NCI-H146 treated with DMSO at 0.1 percent for 48 hours (cell line): ENCODE results near the gene SLC26A11.
"Not testable (repeated sequence)": the region's sequence is repeated elsewhere in the genome, so short reads cannot be mapped to it uniquely, and the experiment has no call there.

Experiments used
- DNase-seq: peaks from one replicate; lab custom pipeline; 2025; ENCODE audit not compliant: unreplicated experiment; lab: John Stamatoyannopoulos, UW

Gene SLC26A11

GRCh38 chr17:80195671-80196529 lies 24.3 kb upstream of the SLC26A11 start:
- no peak for DNase-seq

GRCh38 chr17:80196652-80197051 lies 23.6 kb upstream of the SLC26A11 start:
- no peak for DNase-seq

- no peak for DNase-seq
Observed at GRCh38 chr17:80198144-80198661, 22.0 kb upstream of the SLC26A11 start.

- not testable (repeated sequence) for DNase-seq
Observed at GRCh38 chr17:80199295-80199694, 20.9 kb upstream of the SLC26A11 start.

GRCh38 chr17:80201446-80201845 lies 18.8 kb upstream of the SLC26A11 start:
- no peak for DNase-seq

GRCh38 chr17:80202197-80202596 lies 18.0 kb upstream of the SLC26A11 start:
- DNase-seq = no peak

- DNase-seq = no peak
Observed at GRCh38 chr17:80203471-80203963, 16.7 kb upstream of the SLC26A11 start.

- no peak for DNase-seq
Observed at GRCh38 chr17:80204626-80205468, 15.4 kb upstream of the SLC26A11 start.

GRCh38 chr17:80205811-80206210 lies 14.4 kb upstream of the SLC26A11 start:
- DNase-seq = no peak

- no peak for DNase-seq
Observed at GRCh38 chr17:80208050-80208449, 12.2 kb upstream of the SLC26A11 start.

- DNase-seq = no peak
Observed at GRCh38 chr17:80209765-80210164, 10.5 kb upstream of the SLC26A11 start.

- DNase-seq = no peak
Observed at GRCh38 chr17:80210348-80211108, 9.7 kb upstream of the SLC26A11 start.

- no peak for DNase-seq
Observed at GRCh38 chr17:80212109-80212508, 8.1 kb upstream of the SLC26A11 start.

- DNase-seq = no peak
Observed at GRCh38 chr17:80212511-80212910, 7.7 kb upstream of the SLC26A11 start.

GRCh38 chr17:80212962-80213642 lies 7.1 kb upstream of the SLC26A11 start:
- DNase-seq = no peak

- DNase-seq = no peak
Observed at GRCh38 chr17:80213643-80213975, 6.6 kb upstream of the SLC26A11 start.

- DNase-seq = no peak
Observed at GRCh38 chr17:80214012-80214877, 6.0 kb upstream of the SLC26A11 start.

- no peak for DNase-seq
Observed at GRCh38 chr17:80214878-80215210, 5.4 kb upstream of the SLC26A11 start.
